Lung microvascular endothelial cell (primary cell): ENCODE results near the gene CFHR1. TPM values are rescaled to one million over a fixed set of nuclear protein-coding genes. Genes with fewer than 3 reads are reported as not detected.
"Not testable (repeated sequence)": the region's sequence is repeated elsewhere in the genome, so short reads cannot be mapped to it uniquely, and the experiment has no call there.

Source experiments
- DNase-seq, 2 donors: peaks; one replicate each; pipeline versions ENCODE4 v3.0.0 to v3.0.0-alpha.2; 2010; ENCODE audit warnings: low read depth in 2 of 2
- total RNA-seq: library from RNA; depleted of rRNA; stranded (reverse); fragments of >200 nt; gene quantifications from 2 replicates; pipeline ENCODE4 v1.2.1, GENCODE V29; 2014

CFHR1 gene
- total RNA-seq = not detected in 2 replicates

- not testable (repeated sequence) for DNase-seq
Measured at GRCh38 chr1:196819531-196819930, at the start of gene CFHR1. TSS of gene CFHR1 (plus strand) at chr1:196819731. CDS start at chr1:196819845, 114 bp downstream.

DNA sequence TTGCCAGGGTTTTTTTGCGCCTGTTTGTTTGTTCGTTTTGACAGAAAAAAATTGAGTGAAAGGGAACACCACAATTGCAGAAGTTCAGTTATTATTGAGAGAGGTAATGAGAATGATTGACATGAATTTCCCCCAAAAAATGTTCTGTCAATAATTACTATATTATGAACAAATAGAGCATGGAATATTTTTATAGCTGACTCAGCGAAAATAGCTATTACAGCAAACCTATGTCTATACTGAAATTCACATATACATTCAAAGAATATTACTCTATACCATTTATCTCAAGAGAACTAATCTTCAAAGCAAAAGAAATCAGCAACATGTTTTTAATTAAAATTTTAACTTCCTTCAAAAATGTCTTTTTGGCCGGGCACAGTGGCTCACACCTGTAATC lies 49.7 kb upstream of the CFHR1 start:
- not testable (repeated sequence) for DNase-seq

DNA sequence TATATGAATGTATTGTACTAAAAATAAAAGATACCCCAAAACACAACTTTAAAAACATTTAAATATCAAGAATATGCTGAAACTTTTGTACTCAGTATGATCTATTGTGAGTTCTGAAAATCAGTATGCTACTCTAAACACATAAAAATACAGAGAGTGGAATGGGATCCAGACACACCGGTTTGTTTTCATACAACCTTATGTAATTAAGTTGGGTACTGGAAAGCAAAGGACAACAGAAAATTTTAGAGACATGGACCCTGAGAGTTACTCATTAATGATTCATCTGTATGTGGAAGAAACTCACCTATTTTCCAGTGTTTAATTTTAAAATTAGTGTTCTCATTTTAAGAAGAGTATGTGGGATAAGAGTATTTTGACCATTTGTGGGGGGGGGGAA lies 45.8 kb upstream of the CFHR1 start:
- no peak for DNase-seq

- DNase-seq = no peak
Measured at GRCh38 chr1:196774175-196774574, 45.4 kb upstream of the CFHR1 start.

- no peak for DNase-seq
Measured at GRCh38 chr1:196774603-196775002, 44.9 kb upstream of the CFHR1 start, which contains the start of gene CFHR3. TSS of gene CFHR3 (plus strand) at chr1:196774840. CDS start at chr1:196774887, 47 bp downstream.

DNA sequence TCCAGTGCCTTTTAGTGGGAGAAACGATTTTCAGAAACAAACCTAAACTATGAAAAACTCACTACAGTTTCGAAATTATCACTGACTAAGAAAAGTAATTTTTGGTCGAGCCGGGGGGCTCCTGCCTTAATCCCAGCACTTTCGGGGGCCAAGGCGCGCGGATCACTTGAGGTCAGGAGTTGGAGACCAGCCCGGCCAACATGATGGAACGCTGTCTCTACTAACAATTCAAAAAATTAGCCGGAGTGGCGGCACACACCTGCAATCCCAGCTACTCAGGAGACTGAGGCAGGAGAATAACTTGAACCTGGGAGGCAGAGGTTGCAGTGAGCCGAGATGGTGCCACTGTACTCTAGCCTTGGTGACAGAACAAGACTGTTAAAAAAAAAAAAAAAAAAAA lies 41.9 kb upstream of the CFHR1 start:
- DNase-seq = no peak

DNA sequence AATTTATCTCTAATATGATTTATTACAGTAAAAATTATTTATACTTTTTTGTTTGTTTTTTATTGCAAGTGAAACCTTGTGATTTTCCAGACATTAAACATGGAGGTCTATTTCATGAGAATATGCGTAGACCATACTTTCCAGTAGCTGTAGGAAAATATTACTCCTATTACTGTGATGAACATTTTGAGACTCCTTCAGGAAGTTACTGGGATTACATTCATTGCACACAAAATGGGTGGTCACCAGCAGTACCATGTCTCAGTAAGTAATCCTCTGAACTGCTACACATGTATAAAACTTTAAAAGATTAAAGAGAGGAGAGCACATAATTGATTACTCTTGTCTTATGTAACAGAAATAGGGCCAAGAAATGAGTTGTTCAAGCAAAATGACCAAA lies 40.4 kb upstream of the CFHR1 start:
- no peak for DNase-seq

DNA sequence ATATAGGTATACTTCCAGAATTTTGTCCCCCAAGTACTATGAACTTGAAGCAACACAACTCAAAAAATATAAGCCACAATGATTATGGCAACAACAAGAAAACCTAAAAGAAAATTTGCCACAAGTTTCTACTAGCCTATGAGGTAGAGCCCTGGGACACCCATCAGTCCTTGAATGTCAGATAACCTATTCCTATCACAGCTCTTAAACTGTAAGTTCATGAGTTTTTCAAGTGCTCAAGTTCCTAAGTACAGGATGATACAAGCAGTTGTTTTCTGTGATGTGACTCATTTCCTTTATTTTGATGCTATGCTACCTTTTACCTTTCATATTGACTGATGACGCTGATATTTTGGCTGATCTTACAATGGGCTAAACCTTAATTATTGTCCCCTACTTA lies 28.3 kb upstream of the CFHR1 start:
- not testable (repeated sequence) for DNase-seq

- DNase-seq = not testable (repeated sequence)
Measured at GRCh38 chr1:196794103-196794502, 25.4 kb upstream of the CFHR1 start.

GRCh38 chr1:196797891-196798290 lies 21.6 kb upstream of the CFHR1 start:
- no peak for DNase-seq

- DNase-seq = not testable (repeated sequence)
Measured at GRCh38 chr1:196801920-196802319, 17.6 kb upstream of the CFHR1 start.

- DNase-seq = no peak
Measured at GRCh38 chr1:196808529-196809235, 10.8 kb upstream of the CFHR1 start.

GRCh38 chr1:196817442-196817841 lies 2.1 kb upstream of the CFHR1 start:
- not testable (repeated sequence) for DNase-seq

- peak; percentile 21 to 53 for DNase-seq
Measured at GRCh38 chr1:196827860-196828259, 8.3 kb downstream of the CFHR1 start.

DNA sequence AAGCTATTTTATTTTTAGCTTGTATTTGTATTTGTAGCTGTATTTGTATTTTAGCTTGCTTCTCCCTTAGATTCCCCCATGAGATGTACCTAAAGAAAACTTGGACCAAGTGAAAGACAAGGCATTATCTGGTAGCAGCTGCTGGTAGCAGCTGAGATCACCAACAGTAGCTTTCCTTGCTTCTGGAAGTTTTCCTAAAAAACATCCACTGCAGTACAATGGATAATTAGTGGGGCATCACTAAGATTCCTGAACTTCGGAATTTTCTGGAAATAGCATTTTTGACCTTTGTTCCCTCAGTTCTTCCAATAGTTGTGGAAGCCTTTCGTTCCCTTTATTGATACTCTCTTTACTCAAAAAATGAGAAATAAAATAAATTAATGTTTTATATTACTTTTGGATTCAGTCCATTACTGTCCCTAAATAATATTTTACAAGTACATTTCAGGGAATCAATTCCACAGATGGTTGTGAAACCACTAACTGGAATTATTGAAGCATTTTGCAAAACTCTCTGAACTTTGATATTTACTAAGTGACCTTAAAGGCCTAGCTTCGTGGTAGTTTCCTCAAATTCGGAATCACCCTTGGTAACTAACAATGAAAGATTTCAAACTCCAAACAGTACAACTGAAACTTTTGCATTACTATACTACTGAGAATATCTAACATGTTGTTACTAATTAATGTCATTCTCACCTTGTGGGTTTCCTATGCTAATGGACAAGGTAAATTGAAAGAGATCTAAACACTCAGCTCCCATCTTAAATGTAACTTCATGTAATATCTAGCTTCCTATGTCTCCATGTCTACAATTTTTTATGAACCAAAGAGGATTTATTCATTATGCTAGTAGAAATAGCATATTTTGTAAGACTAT lies 30.3 kb downstream of the CFHR1 start:
- DNase-seq = not testable (repeated sequence)

GRCh38 chr1:196856053-196856452 lies 36.5 kb downstream of the CFHR1 start:
- no peak for DNase-seq

- DNase-seq = no peak
Measured at GRCh38 chr1:196857188-196857587, 37.7 kb downstream of the CFHR1 start.

DNA sequence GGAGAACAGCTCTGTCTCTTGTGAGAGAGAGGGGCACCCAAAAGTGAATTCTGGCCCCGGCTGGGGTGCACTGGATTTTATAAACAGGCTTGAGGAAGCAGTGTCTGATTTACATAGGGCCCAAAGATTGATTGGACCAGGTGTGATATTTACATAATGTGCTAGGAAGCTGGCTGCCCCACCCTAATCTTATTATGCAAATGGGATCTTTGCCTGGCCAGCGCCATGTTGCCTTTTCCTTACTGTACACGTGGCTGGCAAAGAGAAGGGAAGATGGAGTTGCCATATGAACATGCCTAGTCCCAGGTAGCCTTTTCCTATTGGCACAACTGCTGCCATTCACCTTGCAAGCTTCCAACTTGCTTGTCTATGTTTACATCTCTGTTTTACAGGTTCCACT lies 39.3 kb downstream of the CFHR1 start:
- no peak for DNase-seq

- DNase-seq = no peak
Measured at GRCh38 chr1:196860323-196860884, 40.9 kb downstream of the CFHR1 start.

GRCh38 chr1:196861429-196861828 lies 41.9 kb downstream of the CFHR1 start:
- no peak for DNase-seq

- no peak for DNase-seq
Measured at GRCh38 chr1:196866974-196867373, 47.4 kb downstream of the CFHR1 start.

GRCh38 chr1:196873385-196873784 lies 53.9 kb downstream of the CFHR1 start:
- DNase-seq = no peak
